Endodermal cell (in vitro differentiated cells): ENCODE measurements around the gene GINS3. TPM values are rescaled to one million over a fixed set of nuclear protein-coding genes. Genes with fewer than 3 reads are reported as not detected.

ENCODE experiments used
- DNase-seq: peaks from one replicate; pipeline ENCODE4 v3.0.0-alpha.2; 2017
- H3K27ac ChIP-seq: 2 replicates; pipeline ENCODE4 v1.5.1; 2013; ENCODE audit warnings: mild to moderate bottlenecking, low read depth, low read length, moderate library complexity
- H3K27me3 ChIP-seq: 2 replicates; pipeline ENCODE4 v1.6.1; 2013; ENCODE audit warnings: mild to moderate bottlenecking, low read length, moderate library complexity; ENCODE audit not compliant: insufficient read depth, control insufficient read depth, poor library complexity, severe bottlenecking
- H3K36me3 ChIP-seq: 2 replicates; pipeline ENCODE4 v1.7.0; 2013; ENCODE audit warnings: mild to moderate bottlenecking, low read length, moderate library complexity; ENCODE audit not compliant: control insufficient read depth, insufficient read depth
- H3K4me1 ChIP-seq: one replicate; pipeline ENCODE4 v1.7.0; 2013; ENCODE audit warnings: low read length; ENCODE audit not compliant: control insufficient read depth, insufficient read depth
- H3K4me3 ChIP-seq: 2 replicates; pipeline ENCODE4 v1.5.1; 2013; ENCODE audit warnings: mild to moderate bottlenecking, low read length, moderate library complexity
- H3K9ac ChIP-seq: 2 replicates; pipeline ENCODE4 v1.6.1; 2013; ENCODE audit warnings: mild to moderate bottlenecking, low read length, moderate library complexity; ENCODE audit not compliant: poor library complexity, severe bottlenecking; ENCODE audit errors: extremely low read depth
- H3K9me3 ChIP-seq: 2 replicates; pipeline ENCODE4 v1.6.1; 2013; ENCODE audit warnings: mild to moderate bottlenecking, low read length, moderate library complexity; ENCODE audit not compliant: control insufficient read depth
- H3K27ac Mint-ChIP-seq: 2 replicates; pipeline ENCODE4 v1.8.0; 2020; ENCODE audit warnings: mixed read lengths
- H3K27me3 Mint-ChIP-seq: 2 replicates; pipeline ENCODE4 v1.8.0; 2021; ENCODE audit warnings: mild to moderate bottlenecking, mixed read lengths; ENCODE audit not compliant: insufficient read depth
- H3K36me3 Mint-ChIP-seq: 2 replicates; pipeline ENCODE4 v1.8.0; 2020; ENCODE audit warnings: low read depth, mixed read lengths
- H3K4me1 Mint-ChIP-seq: 2 replicates; pipeline ENCODE4 v1.8.0; 2020; ENCODE audit warnings: mixed read lengths
- H3K4me3 Mint-ChIP-seq: 2 replicates; pipeline ENCODE4 v1.8.0; 2020; ENCODE audit warnings: mild to moderate bottlenecking, moderate library complexity, mixed read lengths
- H3K9me3 Mint-ChIP-seq: 2 replicates; pipeline ENCODE4 v1.8.0; 2020; ENCODE audit warnings: mild to moderate bottlenecking, mixed read lengths
- WGBS, 2 experiments: methylation state at CpG; one replicate each; pipeline versions ENCODE4 v1.1.5 to v1.1.7; 2013; ENCODE audit warnings: missing lambda C conversion rate in 2 of 2, mixed read lengths in 1 of 2; ENCODE audit not compliant: insufficient coverage in 1 of 2, insufficient read length in 1 of 2; 5-methylcytosine and 5-hydroxymethylcytosine counted together
- total RNA-seq, 2 donors: library from RNA; stranded (reverse); fragmentation: NEBNext Ultra II Directional in 1 of 2; extraction: Animal tissue kit (Norgen Biotek cat#: 25700) in 1 of 2; gene quantifications; 2 replicates in 1 of 2; 3 replicates in 1 of 2; pipeline ENCODE4 v1.2.1, GENCODE V29; 2021
- TF ChIP-seq, protein P1 (sequence below): fragments of 200-600 bp; sonication (generic); conservative IDR thresholded peaks from 2 replicates; pipeline ENCODE4 v1.5.0; 2021; ENCODE audit warnings: antibody characterized with exemption, mild to moderate bottlenecking

GINS3 gene
- total RNA-seq, 2 donors from 2014 or later: 10.5 to 14.7 TPM

DNA sequence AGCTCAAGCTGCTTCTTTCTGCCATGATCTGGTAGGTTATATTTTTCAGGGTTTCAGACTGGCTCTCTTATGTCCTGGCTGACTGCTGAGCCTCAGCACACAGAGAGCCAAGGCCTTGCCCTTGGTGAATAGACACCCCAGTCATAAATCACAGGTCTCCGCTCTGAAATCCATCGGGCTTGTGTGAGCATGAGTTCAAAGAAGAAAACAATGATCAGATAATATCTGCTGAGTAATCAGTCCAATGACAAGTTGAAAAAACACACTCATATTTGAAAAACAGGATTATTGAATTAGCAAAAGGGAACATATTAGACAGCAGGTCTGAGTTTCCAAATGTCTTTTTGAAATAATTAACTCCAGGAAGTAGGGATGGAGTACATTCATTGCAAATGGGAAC, 56.6 kb downstream of the GINS3 start:
- Mint-ChIP-seq H3K4me1 (peaks cover 13% of the 10 kb centered on the region), H3K4me3 (no peak overlapping the region)

DNA sequence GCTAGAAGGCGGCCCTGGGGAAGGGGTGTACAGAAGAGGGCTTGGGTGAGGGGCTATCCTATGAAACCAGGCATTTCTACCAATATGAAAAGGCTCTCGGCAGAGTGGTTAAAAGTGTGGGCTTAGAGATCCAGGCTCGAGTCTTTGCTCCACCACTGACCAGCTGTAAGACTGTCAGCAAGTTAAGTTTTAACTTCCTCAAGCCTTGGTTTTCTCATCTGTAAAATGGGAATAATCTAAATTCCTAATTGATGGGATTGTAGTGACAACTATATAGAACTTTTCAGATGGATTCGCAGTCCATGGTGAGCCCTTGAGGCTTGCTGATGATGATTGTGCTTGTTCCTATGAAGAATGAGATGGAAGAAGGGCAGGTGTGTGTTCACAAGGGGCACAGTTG, 57.0 kb downstream of the GINS3 start:
- H3K9me3 ChIP-seq: no peaks in the 10 kb centered on the region
- no peaks in the 10 kb centered on the region for H3K27me3 ChIP-seq
- Mint-ChIP-seq H3K27me3 (peaks cover 26% of the 10 kb centered on the region), H3K4me1 (peaks cover 11% of the 10 kb centered on the region), H3K27ac (no peak overlapping the region), H3K4me3 (no peak overlapping the region), H3K9me3 (peaks cover 3% of the 10 kb centered on the region), H3K36me3 (no peaks in the 10 kb centered on the region)
- H3K9ac ChIP-seq: no peak overlapping the region
- no peak overlapping the region for H3K4me3 ChIP-seq
- DNase-seq: no peak
- H3K27ac ChIP-seq: no peak overlapping the region
- no peaks in the 10 kb centered on the region for H3K36me3 ChIP-seq
- WGBS, 2 experiments: 93 to 100% methylated on average over 4 of the region's 4 CpGs
- TF ChIP-seq, protein P1, sequence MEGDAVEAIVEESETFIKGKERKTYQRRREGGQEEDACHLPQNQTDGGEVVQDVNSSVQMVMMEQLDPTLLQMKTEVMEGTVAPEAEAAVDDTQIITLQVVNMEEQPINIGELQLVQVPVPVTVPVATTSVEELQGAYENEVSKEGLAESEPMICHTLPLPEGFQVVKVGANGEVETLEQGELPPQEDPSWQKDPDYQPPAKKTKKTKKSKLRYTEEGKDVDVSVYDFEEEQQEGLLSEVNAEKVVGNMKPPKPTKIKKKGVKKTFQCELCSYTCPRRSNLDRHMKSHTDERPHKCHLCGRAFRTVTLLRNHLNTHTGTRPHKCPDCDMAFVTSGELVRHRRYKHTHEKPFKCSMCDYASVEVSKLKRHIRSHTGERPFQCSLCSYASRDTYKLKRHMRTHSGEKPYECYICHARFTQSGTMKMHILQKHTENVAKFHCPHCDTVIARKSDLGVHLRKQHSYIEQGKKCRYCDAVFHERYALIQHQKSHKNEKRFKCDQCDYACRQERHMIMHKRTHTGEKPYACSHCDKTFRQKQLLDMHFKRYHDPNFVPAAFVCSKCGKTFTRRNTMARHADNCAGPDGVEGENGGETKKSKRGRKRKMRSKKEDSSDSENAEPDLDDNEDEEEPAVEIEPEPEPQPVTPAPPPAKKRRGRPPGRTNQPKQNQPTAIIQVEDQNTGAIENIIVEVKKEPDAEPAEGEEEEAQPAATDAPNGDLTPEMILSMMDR: no peak
- peaks cover 5% of the 10 kb centered on the region for H3K4me1 ChIP-seq

More for the DNA sequence above, 56.6 kb downstream of the GINS3 start:
- H3K4me1 ChIP-seq: peaks cover 5% of the 10 kb centered on the region
- 92% methylated on average over 2 of the region's 2 CpGs; no CpG with 5 or more reads in 1 of the 2 experiments for WGBS, 2 experiments
- TF ChIP-seq, protein P1: no peak
- H3K36me3 Mint-ChIP-seq: no peaks in the 10 kb centered on the region
- no peak overlapping the region for H3K27ac ChIP-seq
- H3K4me3 ChIP-seq: no peak overlapping the region
- H3K27me3 Mint-ChIP-seq: peaks cover 26% of the 10 kb centered on the region
- no peak overlapping the region for H3K27ac Mint-ChIP-seq
- no peaks in the 10 kb centered on the region for H3K36me3 ChIP-seq
- no peak overlapping the region for H3K9ac ChIP-seq
- H3K9me3 ChIP-seq: no peaks in the 10 kb centered on the region
- no peaks in the 10 kb centered on the region for H3K27me3 ChIP-seq
- DNase-seq: no peak
- H3K9me3 Mint-ChIP-seq: peaks cover 3% of the 10 kb centered on the region

DNA sequence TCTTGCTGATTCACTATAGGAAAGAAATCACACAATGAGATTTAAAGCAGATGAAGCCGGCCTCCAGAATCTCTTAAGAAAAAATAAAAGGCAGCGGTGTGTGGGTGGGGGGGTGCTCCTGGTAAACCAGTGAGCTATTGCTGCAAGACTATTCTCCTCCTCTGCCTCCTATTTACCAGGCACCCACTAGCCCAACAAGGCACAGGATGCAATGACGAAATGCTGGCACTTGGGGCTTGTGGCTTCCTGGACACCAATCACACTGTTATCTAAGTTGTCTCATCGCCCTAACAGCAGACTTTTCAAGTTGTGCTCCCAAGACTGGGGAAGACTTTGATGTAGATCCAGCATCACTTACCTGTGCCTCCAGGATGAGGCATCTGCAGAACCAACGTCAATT, 57.5 kb downstream of the GINS3 start:
- Histone ChIP-seq H3K9me3 (no peaks in the 10 kb centered on the region), H3K4me3 (no peak overlapping the region), H3K9ac (no peak overlapping the region), H3K4me1 (peaks cover 5% of the 10 kb centered on the region), H3K27me3 (no peaks in the 10 kb centered on the region), H3K27ac (no peak overlapping the region), H3K36me3 (no peaks in the 10 kb centered on the region)
- Mint-ChIP-seq H3K4me3 (no peak overlapping the region), H3K27me3 (peaks cover 24% of the 10 kb centered on the region), H3K9me3 (no peaks in the 10 kb centered on the region), H3K36me3 (no peaks in the 10 kb centered on the region), H3K27ac (no peak overlapping the region), H3K4me1 (peaks cover 11% of the 10 kb centered on the region)
- TF ChIP-seq, protein P1: no peak
- WGBS, 2 experiments: 84 to 89% methylated on average over 2 to 5 of the region's 5 CpGs
- no peak for DNase-seq
